Caco-2 (cell line): ENCODE data around the gene ZNF428. TPM values are rescaled to one million over a fixed set of nuclear protein-coding genes. Genes with fewer than 3 reads are reported as not detected.

Experiments
- BruUV-seq: library from RNA; stranded (reverse); fragments of 400-500 nt; replicated peaks from 2 replicates; lab custom pipeline; 2021; lab: Mats Ljungman, UMichigan
- CTCF ChIA-PET: fragments of 300-600 bp; sonication (Branson Sonifier 250); formaldehyde crosslinking; loops from one replicate; lab custom pipeline; 2022; ENCODE audit warnings: antibody characterized with exemption; lab: Charles Lee
- POLR2A ChIA-PET: fragments of 300-600 bp; sonication (Branson Sonifier 250); formaldehyde crosslinking; loops from one replicate; lab custom pipeline; 2022; ENCODE audit warnings: antibody characterized with exemption; lab: Charles Lee
- DNase-seq, 2 experiments: peaks; one replicate each; pipeline versions ENCODE4 v3.0.0 to v3.0.0-alpha.2; 2020 to 2022
- H3K27me3 ChIP-seq: replicated peaks from 2 replicates; pipeline ENCODE4 v1.6.0; 2011; ENCODE audit warnings: low read length; ENCODE audit not compliant: control insufficient read depth, insufficient read depth
- H3K36me3 ChIP-seq: 2 replicates; pipeline ENCODE4 v1.5.1; 2011; ENCODE audit warnings: low read length; ENCODE audit not compliant: control insufficient read depth, insufficient read depth
- H3K4me1 ChIP-seq: fragments of 250-450 bp; sonication (Bioruptor Pico); 2 replicates; pipeline ENCODE4 v1.5.1; 2020; ENCODE audit warnings: mild to moderate bottlenecking
- H3K4me3 ChIP-seq: 2 replicates; pipeline ENCODE4 v1.5.1; 2011; ENCODE audit warnings: low read depth, mild to moderate bottlenecking, control low read depth, low read length
- H3K9me3 ChIP-seq: fragments of 250-450 bp; sonication (Bioruptor Pico); 2 replicates; pipeline ENCODE4 v1.5.1; 2020; ENCODE audit warnings: mild to moderate bottlenecking, moderate library complexity
- H3K27ac Mint-ChIP-seq: one replicate; pipeline ENCODE4 v1.8.0; 2022; ENCODE audit warnings: mixed read lengths; ENCODE audit not compliant: unreplicated experiment
- H3K27me3 Mint-ChIP-seq: one replicate; pipeline ENCODE4 v1.8.0; 2022; ENCODE audit warnings: mixed read lengths; ENCODE audit not compliant: insufficient read depth, unreplicated experiment
- H3K36me3 Mint-ChIP-seq: one replicate; pipeline ENCODE4 v1.8.0; 2022; ENCODE audit warnings: mild to moderate bottlenecking, mixed read lengths; ENCODE audit not compliant: insufficient read depth, unreplicated experiment
- H3K4me1 Mint-ChIP-seq: one replicate; pipeline ENCODE4 v1.8.0; 2022; ENCODE audit warnings: low read depth, mixed read lengths; ENCODE audit not compliant: unreplicated experiment
- H3K4me3 Mint-ChIP-seq: one replicate; pipeline ENCODE4 v1.8.0; 2022; ENCODE audit warnings: mild to moderate bottlenecking, moderate library complexity, mixed read lengths; ENCODE audit not compliant: unreplicated experiment
- H3K9me3 Mint-ChIP-seq: one replicate; pipeline ENCODE4 v1.8.0; 2022; ENCODE audit warnings: mixed read lengths; ENCODE audit not compliant: unreplicated experiment
- intact Hi-C: fragments of 100-400 bp; cut with micrococcal nuclease; formaldehyde crosslinking; loops from one replicate; pipeline ENCODE4 v1.10.0; 2022; ENCODE audit not compliant: unreplicated experiment
- total RNA-seq: library from RNA; stranded (reverse); gene quantifications from 2 replicates; pipeline ENCODE4 v1.2.3, GENCODE V29; 2022
- TF ChIP-seq, protein P1 (sequence below), 2 experiments: fragments of 200-600 bp in 1 of 2; IDR thresholded peaks; 1 replicate in 1 of 2; 2 replicates in 1 of 2; pipeline versions ENCODE4 v1.5.1 to v1.8.0; 2011 to 2022; ENCODE audit warnings: antibody characterized with exemption in 1 of 2, control low read depth in 1 of 2, inconsistent platforms in 1 of 2, low read depth in 1 of 2, low read length in 1 of 2, mild to moderate bottlenecking in 1 of 2, moderate library complexity in 1 of 2; ENCODE audit not compliant: insufficient read depth in 1 of 2, severe bottlenecking in 1 of 2, unreplicated experiment in 1 of 2

ZNF428 gene
- total RNA-seq, 1 experiment from 2014 or later = 38.9 TPM

DNA sequence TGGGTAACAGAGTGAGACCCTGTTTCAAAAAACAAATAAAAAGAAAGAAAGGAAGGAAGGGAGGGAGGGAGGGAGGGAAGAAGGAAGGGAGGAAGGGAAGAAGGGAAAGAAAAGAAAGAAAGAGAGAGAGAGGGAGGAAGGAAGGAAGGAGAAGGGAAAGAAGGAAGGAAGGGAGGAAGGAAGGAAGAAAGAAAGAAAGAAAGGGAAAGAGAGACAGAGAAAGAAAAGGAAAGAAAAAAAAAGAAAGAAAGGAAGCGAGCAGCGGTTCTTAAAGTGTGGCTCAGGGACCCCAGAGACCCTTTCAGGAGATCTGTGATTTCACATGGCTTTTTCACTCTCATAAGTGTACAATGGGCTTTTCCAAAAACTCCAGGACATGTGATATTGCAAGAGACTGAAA is 30.1 kb upstream of the ZNF428 start:
- intact Hi-C loops = no loop called here
- TF ChIP-seq, protein P1, sequence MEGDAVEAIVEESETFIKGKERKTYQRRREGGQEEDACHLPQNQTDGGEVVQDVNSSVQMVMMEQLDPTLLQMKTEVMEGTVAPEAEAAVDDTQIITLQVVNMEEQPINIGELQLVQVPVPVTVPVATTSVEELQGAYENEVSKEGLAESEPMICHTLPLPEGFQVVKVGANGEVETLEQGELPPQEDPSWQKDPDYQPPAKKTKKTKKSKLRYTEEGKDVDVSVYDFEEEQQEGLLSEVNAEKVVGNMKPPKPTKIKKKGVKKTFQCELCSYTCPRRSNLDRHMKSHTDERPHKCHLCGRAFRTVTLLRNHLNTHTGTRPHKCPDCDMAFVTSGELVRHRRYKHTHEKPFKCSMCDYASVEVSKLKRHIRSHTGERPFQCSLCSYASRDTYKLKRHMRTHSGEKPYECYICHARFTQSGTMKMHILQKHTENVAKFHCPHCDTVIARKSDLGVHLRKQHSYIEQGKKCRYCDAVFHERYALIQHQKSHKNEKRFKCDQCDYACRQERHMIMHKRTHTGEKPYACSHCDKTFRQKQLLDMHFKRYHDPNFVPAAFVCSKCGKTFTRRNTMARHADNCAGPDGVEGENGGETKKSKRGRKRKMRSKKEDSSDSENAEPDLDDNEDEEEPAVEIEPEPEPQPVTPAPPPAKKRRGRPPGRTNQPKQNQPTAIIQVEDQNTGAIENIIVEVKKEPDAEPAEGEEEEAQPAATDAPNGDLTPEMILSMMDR (IDR thresholded peaks at IDR 0.05; ENCODE audit: insufficient read depth in 1 of 2, low read depth in 1 of 2, low read length in 1 of 2, severe bottlenecking in 1 of 2, unreplicated experiment in 1 of 2) = no peak
- DNase-seq = no peak
- POLR2A ChIA-PET = no interaction called here
- Mint-ChIP-seq H3K27ac (no peak overlapping the region), H3K4me1 (no peaks in the 10 kb centered on the region), H3K9me3 (peaks cover 4% of the 10 kb centered on the region), H3K4me3 (no peak overlapping the region), H3K27me3 (no peaks in the 10 kb centered on the region), H3K36me3 (no peaks in the 10 kb centered on the region)
- BruUV-seq = no TSS peak
- Histone ChIP-seq H3K27me3 (no peaks in the 10 kb centered on the region), H3K4me3 (no peak overlapping the region), H3K36me3 (no peaks in the 10 kb centered on the region), H3K9me3 (no peaks in the 10 kb centered on the region), H3K4me1 (no peaks in the 10 kb centered on the region)
- CTCF ChIA-PET = no interaction called here

DNA sequence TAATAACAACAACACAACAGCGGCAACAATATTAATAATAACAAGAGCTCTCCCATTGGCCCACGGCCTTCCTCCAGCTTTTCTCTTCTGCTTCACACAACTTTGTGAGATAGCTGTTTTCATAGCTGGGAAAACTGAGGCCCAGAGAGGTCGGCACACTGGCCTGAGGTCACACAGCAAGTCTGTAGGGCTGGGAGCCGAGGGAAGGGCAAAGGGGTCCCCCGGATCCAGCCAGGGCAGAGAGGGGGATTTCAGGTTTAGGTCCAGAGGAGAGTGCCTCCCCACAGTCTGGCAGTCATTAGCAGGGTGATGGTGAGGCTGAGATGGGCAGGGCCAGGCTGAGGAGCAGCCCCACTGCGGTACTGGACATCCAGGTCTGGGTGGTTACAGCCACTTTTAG is 29.2 kb upstream of the ZNF428 start:
- Mint-ChIP-seq H3K4me1 (no peaks in the 10 kb centered on the region), H3K36me3 (no peaks in the 10 kb centered on the region)
- BruUV-seq = no TSS peak

DNA sequence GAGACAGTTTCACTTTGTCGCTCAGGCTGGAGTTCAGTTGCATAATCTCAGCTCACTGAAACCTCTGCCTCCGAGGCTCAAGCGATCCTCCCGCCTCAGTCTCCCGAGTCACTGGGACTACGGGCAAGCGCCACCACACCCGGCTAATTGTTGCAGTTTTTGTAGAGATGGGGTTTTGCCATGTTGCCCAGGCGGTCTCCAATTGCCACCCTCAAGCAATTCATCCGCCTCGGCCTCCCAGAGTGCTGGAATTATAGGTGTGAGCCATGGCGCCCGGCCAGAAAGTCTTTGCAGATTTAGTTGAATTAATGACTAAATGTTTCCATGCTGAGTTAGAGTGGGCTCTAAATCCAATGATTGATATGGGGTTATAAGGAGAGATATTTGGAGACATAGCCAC is 24.8 kb upstream of the ZNF428 start:
- Mint-ChIP-seq H3K9me3 (peaks cover 7% of the 10 kb centered on the region), H3K27ac (no peak overlapping the region), H3K4me1 (peaks cover 2% of the 10 kb centered on the region), H3K36me3 (peaks cover 6% of the 10 kb centered on the region), H3K27me3 (peaks cover 12% of the 10 kb centered on the region), H3K4me3 (no peak overlapping the region)
- CTCF ChIA-PET = interaction anchor here (0.7 kb wide), 1 partner anchor 36 kb away, joined by 4 read pairs; no protein-coding TSS in a partner anchor
- Histone ChIP-seq H3K27me3 (no peaks in the 10 kb centered on the region), H3K9me3 (no peaks in the 10 kb centered on the region), H3K36me3 (no peaks in the 10 kb centered on the region), H3K4me1 (0 out of 2 replicates have a peak, but pooled peaks cover 6% of the 10 kb centered on the region), H3K4me3 (no peak overlapping the region)
- TF ChIP-seq, protein P1 (IDR thresholded peaks at IDR 0.05; ENCODE audit: insufficient read depth in 1 of 2, low read depth in 1 of 2, low read length in 1 of 2, severe bottlenecking in 1 of 2, unreplicated experiment in 1 of 2) = no peak
- DNase-seq = no peak
- POLR2A ChIA-PET = no interaction called here
- intact Hi-C loops = no loop called here
- BruUV-seq = no TSS peak

More for the DNA sequence above, 29.2 kb upstream of the ZNF428 start:
- POLR2A ChIA-PET = no interaction called here
- H3K27me3 ChIP-seq = no peaks in the 10 kb centered on the region
- Mint-ChIP-seq H3K27ac (no peak overlapping the region), H3K27me3 (peaks cover 3% of the 10 kb centered on the region), H3K4me3 (no peak overlapping the region), H3K9me3 (peaks cover 7% of the 10 kb centered on the region)
- no peaks in the 10 kb centered on the region for H3K4me1 ChIP-seq
- intact Hi-C loops = no loop called here
- CTCF ChIA-PET = no interaction called here
- no peak for DNase-seq
- TF ChIP-seq, protein P1 (IDR thresholded peaks at IDR 0.05; ENCODE audit: insufficient read depth in 1 of 2, low read depth in 1 of 2, low read length in 1 of 2, severe bottlenecking in 1 of 2, unreplicated experiment in 1 of 2) = no peak
- no peak overlapping the region for H3K4me3 ChIP-seq
- H3K36me3 ChIP-seq = no peaks in the 10 kb centered on the region
- no peaks in the 10 kb centered on the region for H3K9me3 ChIP-seq
